Measurements from ENCODE around the gene LST1.

Gene LST1

DNA sequence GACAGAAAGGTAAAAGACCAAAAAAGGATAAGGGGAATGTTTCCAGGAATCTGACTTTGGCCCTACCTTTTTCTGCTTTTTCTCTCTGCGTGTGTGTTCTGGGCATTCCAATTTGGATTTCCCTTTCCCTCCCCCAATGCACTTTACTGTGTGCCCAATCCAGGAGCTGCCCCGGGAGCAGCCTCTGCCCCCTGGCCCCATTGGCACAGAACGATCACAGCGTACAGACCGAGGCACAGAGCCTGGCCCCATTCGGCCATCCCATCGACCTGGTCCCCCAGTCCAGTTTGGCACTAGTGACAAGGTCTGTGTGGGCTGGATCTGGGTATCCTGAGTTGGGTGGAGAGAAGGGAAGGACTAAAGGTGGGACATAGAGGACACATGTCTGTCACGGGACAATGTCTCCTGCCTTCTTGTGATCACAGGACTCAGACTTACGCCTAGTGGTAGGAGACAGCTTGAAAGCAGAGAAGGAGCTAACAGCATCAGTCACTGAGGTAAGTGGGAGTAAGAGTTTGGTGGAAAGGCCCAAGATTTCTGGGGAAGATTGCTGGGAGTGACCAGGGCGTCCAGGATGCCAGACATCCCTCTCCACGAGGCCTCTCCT, 49.0 kb downstream of the LST1 start:
- no peaks in the 10 kb centered on the region for H3K9me3 ChIP-seq (ENCODE audit: insufficient read depth, low read depth, low read length)
- H3K4me3 ChIP-seq (ENCODE audit: low read length, poor library complexity, severe bottlenecking): no peak overlapping the region
- H3K9me2 ChIP-seq (replicated peaks; ENCODE audit: low read depth, low read length): no peaks in the 10 kb centered on the region
- no peak overlapping the region for H2AFZ ChIP-seq (ENCODE audit: low read length)
- peaks cover 95% of the 10 kb centered on the region for H3K36me3 ChIP-seq (ENCODE audit: insufficient read depth, low read length)
- peaks cover 19% of the 10 kb centered on the region; the same call in 1 of the 2 replicates for H3F3A ChIP-seq (ENCODE audit: low read depth)
- H3K79me2 ChIP-seq (ENCODE audit: insufficient read depth, low read length): peaks cover 45% of the 10 kb centered on the region; the same call in 1 of the 2 replicates
- H3K27me3 ChIP-seq (ENCODE audit: insufficient read depth, low read length, poor library complexity, severe bottlenecking): no peaks in the 10 kb centered on the region
- H4K20me1 ChIP-seq (ENCODE audit: insufficient read depth, low read length, poor library complexity, severe bottlenecking): peaks cover 58% of the 10 kb centered on the region
- no peak overlapping the region for H3K4me2 ChIP-seq (ENCODE audit: low read depth, low read length, poor library complexity, severe bottlenecking)
- H3K4me1 ChIP-seq (ENCODE audit: insufficient read depth, low read length, poor library complexity, severe bottlenecking): peaks cover 6% of the 10 kb centered on the region
- no peak overlapping the region for H3K9ac ChIP-seq (ENCODE audit: low read depth, low read length, poor library complexity, severe bottlenecking)
- TF ChIP-seq, protein P1, sequence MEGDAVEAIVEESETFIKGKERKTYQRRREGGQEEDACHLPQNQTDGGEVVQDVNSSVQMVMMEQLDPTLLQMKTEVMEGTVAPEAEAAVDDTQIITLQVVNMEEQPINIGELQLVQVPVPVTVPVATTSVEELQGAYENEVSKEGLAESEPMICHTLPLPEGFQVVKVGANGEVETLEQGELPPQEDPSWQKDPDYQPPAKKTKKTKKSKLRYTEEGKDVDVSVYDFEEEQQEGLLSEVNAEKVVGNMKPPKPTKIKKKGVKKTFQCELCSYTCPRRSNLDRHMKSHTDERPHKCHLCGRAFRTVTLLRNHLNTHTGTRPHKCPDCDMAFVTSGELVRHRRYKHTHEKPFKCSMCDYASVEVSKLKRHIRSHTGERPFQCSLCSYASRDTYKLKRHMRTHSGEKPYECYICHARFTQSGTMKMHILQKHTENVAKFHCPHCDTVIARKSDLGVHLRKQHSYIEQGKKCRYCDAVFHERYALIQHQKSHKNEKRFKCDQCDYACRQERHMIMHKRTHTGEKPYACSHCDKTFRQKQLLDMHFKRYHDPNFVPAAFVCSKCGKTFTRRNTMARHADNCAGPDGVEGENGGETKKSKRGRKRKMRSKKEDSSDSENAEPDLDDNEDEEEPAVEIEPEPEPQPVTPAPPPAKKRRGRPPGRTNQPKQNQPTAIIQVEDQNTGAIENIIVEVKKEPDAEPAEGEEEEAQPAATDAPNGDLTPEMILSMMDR (conservative IDR thresholded peaks at IDR 0.05; ENCODE audit: low read length): no peak
- TF ChIP-seq EZH2phosphoT487 (IDR thresholded peaks at IDR 0.05; ENCODE audit: borderline replicate concordance): no peak

DNA sequence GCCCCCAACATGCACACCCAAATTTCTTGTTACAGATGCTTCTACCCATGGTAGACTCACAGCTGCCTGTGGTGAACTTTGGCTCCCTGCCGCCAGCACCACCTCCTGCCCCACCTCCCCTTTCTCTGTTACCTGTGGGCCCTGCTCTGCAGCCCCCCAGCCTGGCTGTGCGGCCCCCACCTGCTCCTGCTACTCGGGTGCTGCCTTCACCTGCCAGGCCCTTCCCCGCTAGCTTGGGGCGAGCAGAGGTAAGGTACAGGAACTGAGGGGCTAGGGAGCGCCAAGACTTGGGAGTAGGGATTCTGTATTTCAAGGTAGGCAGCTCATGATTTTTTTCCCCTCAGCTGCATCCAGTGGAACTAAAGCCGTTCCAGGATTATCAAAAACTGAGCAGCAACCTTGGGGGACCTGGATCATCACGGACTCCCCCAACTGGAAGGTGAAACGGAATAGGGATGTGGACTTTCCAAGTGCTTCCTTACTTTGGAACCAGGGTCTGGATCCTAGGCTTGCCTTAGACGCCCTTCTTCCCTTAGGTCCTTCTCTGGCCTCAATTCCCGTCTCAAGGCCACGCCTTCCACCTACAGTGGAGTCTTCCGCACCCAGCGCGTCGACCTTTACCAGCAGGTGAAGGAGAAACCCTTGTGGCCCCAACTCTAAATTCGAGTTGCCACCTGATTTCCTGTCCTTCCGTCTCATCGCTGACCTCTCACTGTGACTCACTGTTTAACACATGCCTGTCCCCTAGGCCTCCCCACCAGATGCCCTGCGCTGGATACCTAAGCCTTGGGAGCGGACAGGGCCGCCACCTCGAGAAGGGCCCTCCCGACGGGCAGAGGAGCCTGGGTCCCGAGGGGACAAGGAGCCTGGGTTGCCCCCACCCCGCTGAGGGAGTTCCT, 50.9 kb downstream of the LST1 start:
- H2AFZ ChIP-seq (ENCODE audit: low read length): no peak overlapping the region
- peaks cover 95% of the 10 kb centered on the region for H3K36me3 ChIP-seq (ENCODE audit: insufficient read depth, low read length)
- TF ChIP-seq EZH2phosphoT487 (IDR thresholded peaks at IDR 0.05; ENCODE audit: borderline replicate concordance): no peak
- TF ChIP-seq, protein P1 (conservative IDR thresholded peaks at IDR 0.05; ENCODE audit: low read length): no peak
- H3K9me3 ChIP-seq (ENCODE audit: insufficient read depth, low read depth, low read length): no peaks in the 10 kb centered on the region
- no peak overlapping the region for H3K9ac ChIP-seq (ENCODE audit: low read depth, low read length, poor library complexity, severe bottlenecking)
- no peaks in the 10 kb centered on the region for H3K27me3 ChIP-seq (ENCODE audit: insufficient read depth, low read length, poor library complexity, severe bottlenecking)
- H3K79me2 ChIP-seq (ENCODE audit: insufficient read depth, low read length): peaks cover 26% of the 10 kb centered on the region; the same call in 1 of the 2 replicates
- peaks cover 19% of the 10 kb centered on the region; the same call in 1 of the 2 replicates for H3F3A ChIP-seq (ENCODE audit: low read depth)
- H3K4me1 ChIP-seq (ENCODE audit: insufficient read depth, low read length, poor library complexity, severe bottlenecking): peaks cover 6% of the 10 kb centered on the region
- H4K20me1 ChIP-seq (ENCODE audit: insufficient read depth, low read length, poor library complexity, severe bottlenecking): peaks cover 43% of the 10 kb centered on the region
- H3K9me2 ChIP-seq (replicated peaks; ENCODE audit: low read depth, low read length): no peaks in the 10 kb centered on the region
- H3K4me3 ChIP-seq (ENCODE audit: low read length, poor library complexity, severe bottlenecking): no peak overlapping the region
- no peak overlapping the region for H3K4me2 ChIP-seq (ENCODE audit: low read depth, low read length, poor library complexity, severe bottlenecking)

Measured in Loucy (cell line).